ENCODE measurements around the gene MFSD2B.

Gene MFSD2B

DNA sequence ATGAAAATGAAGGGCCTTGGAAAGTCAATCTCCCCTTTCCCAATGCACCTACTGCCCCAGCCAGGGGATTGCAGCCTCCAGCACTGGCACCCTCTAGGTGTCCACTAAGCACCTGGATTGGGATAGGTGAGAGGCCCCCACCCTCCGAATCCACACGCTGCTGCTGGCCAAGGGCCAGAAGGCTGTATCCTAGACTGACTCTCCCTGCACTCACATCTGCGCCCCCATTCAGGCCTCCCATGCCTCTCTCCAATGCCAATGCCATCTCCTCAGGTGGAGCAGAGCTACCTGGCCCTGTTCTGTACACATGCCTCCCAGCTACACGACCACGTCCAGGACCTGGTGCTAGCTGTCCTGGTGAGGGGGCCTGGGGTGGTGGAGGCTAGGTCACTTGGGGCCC, 9.8 kb downstream of the MFSD2B start:
- peaks cover 0 to 11% of the 10 kb centered on the region in 2 donors for H3K36me3 ChIP-seq (ENCODE audit: control insufficient read depth in 2 of 2, insufficient read depth in 2 of 2, low read length in 2 of 2)
- H3K9me3 ChIP-seq (ENCODE audit: control insufficient read depth in 2 of 2, low read length in 2 of 2) = no peaks in the 10 kb centered on the region
- H3K9ac ChIP-seq (ENCODE audit: low read length in 2 of 2) = no peak overlapping the region
- no peaks in the 10 kb centered on the region for H3K4me1 ChIP-seq (ENCODE audit: control insufficient read depth, insufficient read depth, low read length)
- no peaks in the 10 kb centered on the region for H3K27me3 ChIP-seq (ENCODE audit: control insufficient read depth in 1 of 2, insufficient read depth in 2 of 2, low read length in 2 of 2)
- no peak overlapping the region for H3K27ac ChIP-seq (ENCODE audit: low read length)
- no peak overlapping the region for H3K4me3 ChIP-seq (ENCODE audit: low read length in 2 of 2)

DNA sequence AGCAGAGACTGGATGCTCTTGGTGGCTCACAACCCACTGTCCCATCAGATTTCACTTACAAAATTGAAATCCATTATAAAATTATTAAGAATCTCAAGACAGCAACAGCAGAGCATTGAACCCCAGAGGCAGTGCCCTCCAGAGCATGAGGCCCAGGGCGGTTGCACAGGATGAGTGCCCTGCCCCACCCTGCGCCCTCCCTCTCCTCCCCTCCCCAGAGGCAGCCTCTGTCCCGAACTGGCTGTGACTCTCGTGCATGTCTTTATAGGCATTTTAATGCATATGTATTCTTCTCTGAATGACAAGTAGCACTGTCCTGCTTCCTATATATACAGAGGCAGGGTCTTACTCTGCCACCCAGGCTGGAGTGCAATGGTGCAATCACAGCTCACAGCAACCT, 10.4 kb downstream of the MFSD2B start:
- Histone ChIP-seq H3K9ac (ENCODE audit: low read length in 2 of 2) (no peak overlapping the region), H3K4me1 (ENCODE audit: control insufficient read depth, insufficient read depth, low read length) (no peaks in the 10 kb centered on the region), H3K27ac (ENCODE audit: low read length) (no peak overlapping the region), H3K9me3 (ENCODE audit: control insufficient read depth in 2 of 2, low read length in 2 of 2) (no peaks in the 10 kb centered on the region), H3K36me3 (ENCODE audit: control insufficient read depth in 2 of 2, insufficient read depth in 2 of 2, low read length in 2 of 2) (peaks cover 0 to 14% of the 10 kb centered on the region in 2 donors), H3K4me3 (ENCODE audit: low read length in 2 of 2) (no peak overlapping the region), H3K27me3 (ENCODE audit: control insufficient read depth in 1 of 2, insufficient read depth in 2 of 2, low read length in 2 of 2) (no peaks in the 10 kb centered on the region)

DNA sequence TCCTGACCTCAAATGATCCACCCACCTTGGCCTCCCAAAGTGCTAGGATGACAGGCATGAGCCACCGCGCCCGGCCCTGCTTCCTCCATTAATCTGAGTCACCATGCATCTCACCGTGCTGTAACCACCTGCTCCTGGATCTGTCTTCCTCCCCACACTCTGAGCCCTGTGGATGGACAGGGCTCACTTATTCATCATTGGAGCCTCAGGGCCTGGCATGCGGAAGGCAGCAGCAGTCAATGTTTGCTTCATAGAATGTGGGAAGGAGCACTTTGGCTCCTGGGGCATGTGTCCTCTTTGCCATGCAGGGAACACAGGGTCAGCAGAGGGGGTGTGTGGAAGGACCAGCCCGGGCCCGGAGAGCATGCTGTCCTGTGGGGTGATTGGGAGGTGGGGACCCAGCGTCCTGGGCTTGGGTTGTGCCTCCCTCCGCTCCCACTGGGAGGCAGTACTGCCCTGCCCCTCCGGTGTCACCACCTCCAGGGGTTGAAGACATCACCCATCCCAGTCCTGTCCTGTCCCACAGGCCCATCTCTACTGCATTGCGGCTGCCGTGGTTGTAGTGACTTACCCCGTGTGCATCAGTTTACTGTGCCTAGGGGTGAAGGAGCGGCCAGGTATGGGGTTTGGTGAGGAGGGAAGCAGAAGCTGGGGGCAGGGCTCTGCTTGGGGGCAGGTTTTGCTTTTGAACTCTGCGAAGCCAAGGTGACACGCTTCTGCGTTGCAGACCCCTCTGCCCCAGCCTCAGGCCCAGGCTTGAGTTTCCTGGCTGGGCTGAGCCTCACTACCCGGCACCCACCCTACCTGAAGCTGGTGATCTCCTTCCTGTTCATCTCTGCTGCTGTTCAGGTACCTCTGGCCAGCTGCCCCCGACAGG, 11.5 kb downstream of the MFSD2B start:
- Histone ChIP-seq H3K9me3 (ENCODE audit: control insufficient read depth in 2 of 2, low read length in 2 of 2) (no peaks in the 10 kb centered on the region), H3K27ac (ENCODE audit: low read length) (no peak overlapping the region), H3K9ac (ENCODE audit: low read length in 2 of 2) (no peak overlapping the region), H3K27me3 (ENCODE audit: control insufficient read depth in 1 of 2, insufficient read depth in 2 of 2, low read length in 2 of 2) (no peaks in the 10 kb centered on the region), H3K4me3 (ENCODE audit: low read length in 2 of 2) (no peak overlapping the region), H3K36me3 (ENCODE audit: control insufficient read depth in 2 of 2, insufficient read depth in 2 of 2, low read length in 2 of 2) (peaks cover 0 to 14% of the 10 kb centered on the region in 2 donors), H3K4me1 (ENCODE audit: control insufficient read depth, insufficient read depth, low read length) (no peaks in the 10 kb centered on the region)

DNA sequence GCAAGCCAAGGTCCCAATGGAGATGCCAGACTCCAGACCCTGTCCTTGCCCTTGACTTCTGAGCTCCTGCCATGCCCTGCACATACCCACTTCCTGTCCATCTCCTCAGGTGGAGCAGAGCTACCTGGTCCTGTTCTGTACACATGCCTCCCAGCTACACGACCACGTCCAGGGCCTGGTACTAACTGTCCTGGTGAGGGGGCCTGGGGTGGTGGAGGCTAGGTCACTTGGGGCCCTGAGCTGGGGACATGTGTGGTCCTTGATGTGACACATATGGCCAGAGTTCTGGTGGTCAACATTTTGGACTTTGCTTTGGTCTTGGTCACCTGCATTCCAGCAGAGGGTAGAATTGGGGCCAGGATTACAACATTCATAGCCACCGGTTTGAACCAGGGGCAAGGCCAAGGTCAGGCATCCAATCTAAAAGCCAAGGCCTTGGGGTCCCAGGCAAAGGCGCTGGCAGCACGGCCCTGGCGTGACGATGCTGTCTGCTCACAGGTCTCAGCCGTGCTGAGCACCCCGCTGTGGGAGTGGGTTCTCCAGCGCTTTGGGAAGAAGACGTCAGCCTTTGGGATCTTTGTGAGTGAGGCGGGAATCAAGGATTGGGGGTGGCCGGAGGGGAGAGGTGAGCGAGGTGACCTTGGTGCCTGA, 12.6 kb downstream of the MFSD2B start:
- Histone ChIP-seq H3K9ac (ENCODE audit: low read length in 2 of 2) (no peak overlapping the region), H3K27me3 (ENCODE audit: control insufficient read depth in 1 of 2, insufficient read depth in 2 of 2, low read length in 2 of 2) (no peaks in the 10 kb centered on the region), H3K27ac (ENCODE audit: low read length) (no peak overlapping the region), H3K4me3 (ENCODE audit: low read length in 2 of 2) (no peak overlapping the region), H3K4me1 (ENCODE audit: control insufficient read depth, insufficient read depth, low read length) (no peaks in the 10 kb centered on the region), H3K9me3 (ENCODE audit: control insufficient read depth in 2 of 2, low read length in 2 of 2) (no peaks in the 10 kb centered on the region), H3K36me3 (ENCODE audit: control insufficient read depth in 2 of 2, insufficient read depth in 2 of 2, low read length in 2 of 2) (peaks cover 0 to 14% of the 10 kb centered on the region in 2 donors)

DNA sequence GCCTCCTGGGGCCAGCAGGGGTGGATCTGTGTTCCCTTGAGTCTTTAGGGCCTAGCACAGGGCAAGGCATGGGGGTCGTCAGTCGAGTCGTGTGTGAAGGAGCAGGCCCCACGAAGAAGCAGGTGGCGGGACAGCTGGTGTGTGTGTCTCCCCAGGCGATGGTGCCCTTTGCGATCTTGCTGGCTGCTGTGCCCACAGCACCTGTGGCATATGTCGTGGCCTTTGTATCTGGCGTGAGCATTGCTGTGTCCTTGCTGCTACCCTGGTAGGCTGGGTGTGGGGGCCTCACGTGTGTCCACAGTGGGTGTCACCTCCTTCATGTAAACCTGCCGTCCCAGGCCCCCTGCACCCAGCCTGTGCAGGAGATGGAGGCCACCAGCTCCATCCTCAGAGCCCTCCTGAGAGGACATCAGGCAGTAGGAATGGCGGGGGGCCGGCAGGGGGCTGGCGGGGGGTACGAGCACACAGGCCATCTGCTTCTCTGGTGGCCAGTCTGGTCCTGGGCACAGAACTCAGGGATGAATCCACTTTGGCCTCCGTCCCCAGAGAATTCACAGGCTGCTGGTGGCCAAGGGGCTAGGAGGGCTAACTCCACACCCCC, 13.2 kb downstream of the MFSD2B start:
- Histone ChIP-seq H3K27ac (ENCODE audit: low read length) (no peak overlapping the region), H3K27me3 (ENCODE audit: control insufficient read depth in 1 of 2, insufficient read depth in 2 of 2, low read length in 2 of 2) (no peaks in the 10 kb centered on the region), H3K36me3 (ENCODE audit: control insufficient read depth in 2 of 2, insufficient read depth in 2 of 2, low read length in 2 of 2) (peaks cover 0 to 14% of the 10 kb centered on the region in 2 donors), H3K4me3 (ENCODE audit: low read length in 2 of 2) (no peak overlapping the region), H3K9me3 (ENCODE audit: control insufficient read depth in 2 of 2, low read length in 2 of 2) (no peaks in the 10 kb centered on the region), H3K4me1 (ENCODE audit: control insufficient read depth, insufficient read depth, low read length) (no peaks in the 10 kb centered on the region), H3K9ac (ENCODE audit: low read length in 2 of 2) (no peak overlapping the region)

DNA sequence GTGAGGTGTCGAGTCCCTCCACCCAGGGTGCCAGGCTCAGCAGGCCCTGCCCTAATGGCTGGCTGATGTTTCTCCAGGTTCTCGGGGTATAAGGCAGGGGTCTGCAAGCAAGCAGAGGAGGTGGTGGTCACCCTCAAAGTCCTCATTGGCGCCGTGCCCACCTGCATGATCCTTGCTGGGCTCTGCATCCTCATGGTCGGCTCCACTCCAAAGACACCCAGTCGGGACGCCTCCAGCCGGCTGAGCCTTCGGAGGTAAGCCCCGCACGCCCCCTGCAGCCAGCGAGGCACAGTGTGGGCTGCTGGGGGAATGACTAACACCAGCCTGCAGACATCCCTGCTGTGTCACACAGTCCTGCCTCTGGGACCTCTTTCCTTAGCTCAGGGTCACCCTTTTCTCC, 14.1 kb downstream of the MFSD2B start:
- no peaks in the 10 kb centered on the region for H3K9me3 ChIP-seq (ENCODE audit: control insufficient read depth in 2 of 2, low read length in 2 of 2)
- H3K4me3 ChIP-seq (ENCODE audit: low read length in 2 of 2) = no peak overlapping the region
- H3K36me3 ChIP-seq (ENCODE audit: control insufficient read depth in 2 of 2, insufficient read depth in 2 of 2, low read length in 2 of 2) = peaks cover 2 to 15% of the 10 kb centered on the region in 2 donors
- no peak overlapping the region for H3K9ac ChIP-seq (ENCODE audit: low read length in 2 of 2)
- H3K4me1 ChIP-seq (ENCODE audit: control insufficient read depth, insufficient read depth, low read length) = no peaks in the 10 kb centered on the region
- H3K27ac ChIP-seq (ENCODE audit: low read length) = no peak overlapping the region
- no peaks in the 10 kb centered on the region for H3K27me3 ChIP-seq (ENCODE audit: control insufficient read depth in 1 of 2, insufficient read depth in 2 of 2, low read length in 2 of 2)

DNA sequence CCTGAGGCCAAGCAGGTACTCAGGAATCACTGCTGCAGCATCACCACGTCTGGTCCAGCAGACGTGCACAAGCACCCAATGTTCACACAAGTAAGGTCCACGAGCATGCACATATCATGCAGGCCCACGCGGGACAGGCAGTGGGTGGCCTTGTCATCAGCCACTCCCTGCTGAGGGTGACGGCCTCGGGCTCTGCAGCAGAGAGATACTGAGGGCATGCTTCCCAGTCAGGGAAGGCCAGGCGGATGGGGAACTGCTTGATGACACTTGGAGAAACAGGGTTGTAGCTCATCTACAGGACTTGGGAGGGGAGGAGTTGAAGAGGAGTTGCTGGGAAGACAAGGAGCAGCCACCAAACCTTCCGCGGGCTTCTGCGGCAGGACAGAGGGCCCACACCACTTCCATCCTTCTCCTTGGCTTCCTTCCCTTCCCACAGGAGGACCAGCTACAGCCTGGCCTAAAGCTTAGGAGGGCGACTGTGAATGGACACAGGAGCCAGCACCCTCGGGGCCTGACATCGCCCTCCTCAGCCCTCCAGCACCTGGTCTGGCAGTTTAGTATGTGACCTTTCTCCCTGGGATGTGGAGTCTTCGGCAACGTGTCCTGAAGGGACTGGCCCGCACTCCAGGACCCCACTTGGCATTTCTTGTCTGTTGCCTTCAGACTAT, 15.2 kb downstream of the MFSD2B start:
- Histone ChIP-seq H3K27me3 (ENCODE audit: control insufficient read depth in 1 of 2, insufficient read depth in 2 of 2, low read length in 2 of 2) (no peaks in the 10 kb centered on the region), H3K4me3 (ENCODE audit: low read length in 2 of 2) (no peak overlapping the region), H3K9me3 (ENCODE audit: control insufficient read depth in 2 of 2, low read length in 2 of 2) (no peaks in the 10 kb centered on the region), H3K4me1 (ENCODE audit: control insufficient read depth, insufficient read depth, low read length) (no peaks in the 10 kb centered on the region), H3K9ac (ENCODE audit: low read length in 2 of 2) (no peak overlapping the region), H3K27ac (ENCODE audit: low read length) (no peak overlapping the region), H3K36me3 (ENCODE audit: control insufficient read depth in 2 of 2, insufficient read depth in 2 of 2, low read length in 2 of 2) (peaks cover 9 to 24% of the 10 kb centered on the region in 2 donors)

DNA sequence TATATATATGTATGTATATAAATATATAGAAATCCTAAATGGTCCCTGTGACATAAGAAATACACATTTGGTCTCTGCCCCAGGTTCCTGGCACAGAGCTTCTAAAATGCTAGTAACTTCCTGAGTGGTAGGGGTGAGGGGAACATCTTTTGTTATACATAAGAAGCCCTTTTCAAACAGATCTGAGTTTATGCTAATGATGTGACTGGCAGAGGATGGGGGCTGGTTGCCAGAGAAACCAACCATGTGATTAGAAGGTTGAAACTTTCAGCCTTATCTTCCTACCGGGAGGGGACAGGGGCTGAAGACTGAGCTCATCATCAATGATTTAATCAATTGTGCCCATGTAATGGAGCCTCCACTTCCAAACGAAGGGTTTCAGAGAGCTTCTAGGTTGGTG, 16.3 kb downstream of the MFSD2B start:
- Histone ChIP-seq H3K4me3 (ENCODE audit: low read length in 2 of 2) (no peak overlapping the region), H3K27ac (ENCODE audit: low read length) (no peak overlapping the region), H3K9ac (ENCODE audit: low read length in 2 of 2) (no peak overlapping the region), H3K9me3 (ENCODE audit: control insufficient read depth in 2 of 2, low read length in 2 of 2) (no peaks in the 10 kb centered on the region), H3K27me3 (ENCODE audit: control insufficient read depth in 1 of 2, insufficient read depth in 2 of 2, low read length in 2 of 2) (no peaks in the 10 kb centered on the region), H3K36me3 (ENCODE audit: control insufficient read depth in 2 of 2, insufficient read depth in 2 of 2, low read length in 2 of 2) (peaks cover 15 to 31% of the 10 kb centered on the region in 2 donors), H3K4me1 (ENCODE audit: control insufficient read depth, insufficient read depth, low read length) (no peaks in the 10 kb centered on the region)

DNA sequence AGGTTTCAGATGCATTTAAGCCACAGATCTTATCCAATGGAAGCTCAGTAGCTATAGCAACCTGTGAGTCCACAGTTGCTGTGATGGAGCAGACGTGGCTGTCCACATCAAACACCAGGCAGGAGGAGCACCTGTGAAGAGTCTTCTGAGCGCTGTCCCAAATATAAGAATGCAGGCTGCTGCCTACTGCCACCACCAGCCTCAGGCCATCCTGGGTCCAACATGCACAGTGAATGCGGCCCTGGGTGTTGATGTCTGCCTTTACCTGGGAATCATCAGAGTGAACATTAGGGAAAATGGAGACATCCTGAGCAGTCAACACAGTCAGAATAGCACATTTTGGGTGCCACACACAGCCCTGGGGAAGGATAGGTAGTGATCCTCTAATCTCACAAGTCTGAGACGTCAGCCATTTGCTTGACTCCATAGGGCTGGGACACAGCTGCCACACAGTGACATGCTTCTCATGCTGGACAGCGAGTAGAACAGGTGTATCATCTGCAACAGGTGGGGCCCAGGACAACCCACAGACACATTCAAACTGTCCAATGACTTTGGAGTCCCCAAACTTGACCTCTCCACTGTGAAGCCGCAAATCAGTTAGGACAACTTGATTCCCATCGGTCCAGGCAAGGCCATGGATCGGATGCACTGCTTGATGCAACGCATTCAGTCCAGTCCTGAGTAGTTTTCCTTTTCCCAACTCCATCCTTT, 29.1 kb downstream of the MFSD2B start:
- no peak overlapping the region for H3K9ac ChIP-seq (ENCODE audit: low read length in 2 of 2)
- peaks cover 20% of the 10 kb centered on the region in 2 donors for H3K36me3 ChIP-seq (ENCODE audit: control insufficient read depth in 2 of 2, insufficient read depth in 2 of 2, low read length in 2 of 2)
- H3K4me3 ChIP-seq (ENCODE audit: low read length in 2 of 2) = no peak overlapping the region
- no peaks in the 10 kb centered on the region for H3K27me3 ChIP-seq (ENCODE audit: control insufficient read depth in 1 of 2, insufficient read depth in 2 of 2, low read length in 2 of 2)
- H3K9me3 ChIP-seq (ENCODE audit: control insufficient read depth in 2 of 2, low read length in 2 of 2) = no peaks in the 10 kb centered on the region
- no peaks in the 10 kb centered on the region for H3K4me1 ChIP-seq (ENCODE audit: control insufficient read depth, insufficient read depth, low read length)
- H3K27ac ChIP-seq (ENCODE audit: low read length) = no peak overlapping the region

DNA sequence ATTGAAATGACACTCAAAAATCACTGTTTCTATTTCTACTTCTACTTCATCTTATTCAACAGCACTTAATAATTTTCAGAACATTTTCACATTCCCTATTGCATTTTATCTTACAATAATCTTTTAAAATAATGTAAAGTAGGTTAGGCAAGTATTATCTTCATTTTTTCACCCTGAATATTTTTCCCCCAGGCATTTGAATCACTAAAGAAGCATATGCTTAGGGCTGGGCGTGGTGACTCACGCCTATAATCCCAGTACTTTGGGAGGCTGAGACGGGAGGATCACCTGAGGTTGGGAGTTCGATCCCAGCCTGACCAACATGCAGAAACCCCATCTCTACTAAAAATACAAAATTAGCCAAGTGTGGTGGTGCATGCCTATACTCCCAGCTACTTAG, 30.6 kb downstream of the MFSD2B start:
- Histone ChIP-seq H3K9me3 (ENCODE audit: control insufficient read depth in 2 of 2, low read length in 2 of 2) (no peaks in the 10 kb centered on the region), H3K9ac (ENCODE audit: low read length in 2 of 2) (no peak overlapping the region), H3K4me1 (ENCODE audit: control insufficient read depth, insufficient read depth, low read length) (no peaks in the 10 kb centered on the region), H3K27ac (ENCODE audit: low read length) (no peak overlapping the region), H3K27me3 (ENCODE audit: control insufficient read depth in 1 of 2, insufficient read depth in 2 of 2, low read length in 2 of 2) (no peaks in the 10 kb centered on the region), H3K36me3 (ENCODE audit: control insufficient read depth in 2 of 2, insufficient read depth in 2 of 2, low read length in 2 of 2) (peaks cover 20% of the 10 kb centered on the region in 2 donors), H3K4me3 (ENCODE audit: low read length in 2 of 2) (no peak overlapping the region)

Measured in stomach smooth muscle (tissue), 2 donors.